H9 (cell line): ENCODE measurements around the gene CDC42. TPM values are rescaled to one million over a fixed set of nuclear protein-coding genes. Genes with fewer than 3 reads are reported as not detected.

Experiments
- DNase-seq: peaks from one replicate; pipeline ENCODE4 v3.0.0-alpha.2; 2017
- H2AFZ ChIP-seq: one replicate; pipeline ENCODE4 v1.6.1; 2013; ENCODE audit warnings: mild to moderate bottlenecking, low read length, control low read depth, moderate library complexity
- H2AK5ac ChIP-seq: 2 replicates; pipeline ENCODE4 v1.6.1; 2013; ENCODE audit warnings: low read length, control low read depth, mixed read lengths; ENCODE audit not compliant: insufficient read length
- H2BK120ac ChIP-seq: one replicate; pipeline ENCODE4 v1.6.1; 2013; ENCODE audit warnings: low read depth, mild to moderate bottlenecking, low read length, control low read depth, inconsistent platforms; ENCODE audit not compliant: poor library complexity, severe bottlenecking
- H2BK12ac ChIP-seq: 2 replicates; pipeline ENCODE4 v1.6.1; 2013; ENCODE audit warnings: low read length, control low read depth, mixed read lengths, low read depth; ENCODE audit not compliant: insufficient read length
- H2BK15ac ChIP-seq: 2 replicates; pipeline ENCODE4 v1.6.1; 2013; ENCODE audit warnings: low read depth, low read length, control low read depth
- H2BK20ac ChIP-seq: one replicate; pipeline ENCODE4 v1.6.1; 2013; ENCODE audit warnings: low read depth, mild to moderate bottlenecking, low read length, control low read depth, inconsistent platforms; ENCODE audit not compliant: poor library complexity, severe bottlenecking
- H2BK5ac ChIP-seq: 2 replicates; pipeline ENCODE4 v1.6.1; 2013; ENCODE audit warnings: low read length, control low read depth, mixed read lengths; ENCODE audit not compliant: insufficient read length
- H3K14ac ChIP-seq: 2 replicates; pipeline ENCODE4 v1.6.1; 2013; ENCODE audit warnings: low read length, control low read depth; ENCODE audit not compliant: insufficient read depth
- H3K18ac ChIP-seq: 2 replicates; pipeline ENCODE4 v1.6.1; 2013; ENCODE audit warnings: low read depth, mild to moderate bottlenecking, mixed read lengths, low read length, control low read depth; ENCODE audit not compliant: insufficient read length
- H3K23ac ChIP-seq: 2 replicates; pipeline ENCODE4 v1.6.1; 2013; ENCODE audit warnings: low read length, control low read depth, mixed read lengths, low read depth; ENCODE audit not compliant: insufficient read length
- H3K23me2 ChIP-seq: 2 replicates; pipeline ENCODE4 v1.6.1; 2013; ENCODE audit warnings: low read depth, mild to moderate bottlenecking, mixed read lengths, low read length, control low read depth; ENCODE audit not compliant: insufficient read length, poor library complexity, severe bottlenecking
- H3K27ac ChIP-seq: 2 replicates; pipeline ENCODE4 v1.5.1; 2013; ENCODE audit warnings: low read length, control low read depth, mixed read lengths, low read depth; ENCODE audit not compliant: insufficient read length
- H3K27me3 ChIP-seq: 2 replicates; pipeline ENCODE4 v1.6.1; 2013; ENCODE audit warnings: low read length, control low read depth, inconsistent platforms; ENCODE audit not compliant: insufficient read depth
- H3K4ac ChIP-seq: 2 replicates; pipeline ENCODE4 v1.6.1; 2013; ENCODE audit warnings: low read depth, mild to moderate bottlenecking, control low read depth, inconsistent platforms, low read length, moderate library complexity
- H3K4me1 ChIP-seq: 2 replicates; pipeline ENCODE4 v1.6.1; 2013; ENCODE audit warnings: low read length, control low read depth, inconsistent platforms; ENCODE audit not compliant: insufficient read depth
- H3K4me2 ChIP-seq: 2 replicates; pipeline ENCODE4 v1.6.1; 2013; ENCODE audit warnings: low read length, control low read depth, mixed read lengths; ENCODE audit not compliant: insufficient read length, insufficient read depth
- H3K56ac ChIP-seq: 2 replicates; pipeline ENCODE4 v1.6.1; 2013; ENCODE audit warnings: low read depth, mild to moderate bottlenecking, mixed read lengths, low read length, control low read depth; ENCODE audit not compliant: insufficient read length
- H3K79me1 ChIP-seq: 2 replicates; pipeline ENCODE4 v1.6.1; 2013; ENCODE audit warnings: low read depth, mild to moderate bottlenecking, moderate library complexity, low read length, control low read depth, inconsistent platforms; ENCODE audit not compliant: insufficient read depth, poor library complexity, severe bottlenecking
- H3K79me2 ChIP-seq: 2 replicates; pipeline ENCODE4 v1.6.1; 2013; ENCODE audit warnings: low read length, control low read depth, inconsistent platforms; ENCODE audit not compliant: insufficient read depth
- H3K9ac ChIP-seq: 2 replicates; pipeline ENCODE4 v1.6.1; 2013; ENCODE audit warnings: low read length, control low read depth, mixed read lengths; ENCODE audit not compliant: insufficient read length; ENCODE audit errors: extremely low read depth
- H3K9me3 ChIP-seq: one replicate; pipeline ENCODE4 v1.6.1; 2013; ENCODE audit warnings: low read depth, low read length, inconsistent platforms; ENCODE audit not compliant: control insufficient read depth
- H3T11ph ChIP-seq: one replicate; pipeline ENCODE4 v1.6.1; 2013; ENCODE audit warnings: mild to moderate bottlenecking, low read length, control low read depth, inconsistent platforms
- H4K20me1 ChIP-seq: one replicate; pipeline ENCODE4 v1.6.1; 2013; ENCODE audit not compliant: control insufficient read depth, insufficient read length, insufficient read depth
- H4K5ac ChIP-seq: 2 replicates; pipeline ENCODE4 v1.6.1; 2013; ENCODE audit warnings: low read depth, mild to moderate bottlenecking, mixed read lengths, low read length, control low read depth; ENCODE audit not compliant: insufficient read length
- H4K8ac ChIP-seq: replicated peaks from 2 replicates; pipeline ENCODE4 v1.6.1; 2013; ENCODE audit warnings: low read length, control low read depth, mixed read lengths, low read depth; ENCODE audit not compliant: insufficient read length
- H4K91ac ChIP-seq: 2 replicates; pipeline ENCODE4 v1.6.1; 2013; ENCODE audit warnings: low read depth, mild to moderate bottlenecking, moderate library complexity, mixed read lengths, low read length, control low read depth; ENCODE audit not compliant: insufficient read length
- H3K27ac Mint-ChIP-seq, 3 experiments: 2 replicates in 2 of 3; 3 replicates in 1 of 3; pipeline ENCODE4 v1.8.0; 2020 to 2021; ENCODE audit warnings: mixed read lengths in 3 of 3, mild to moderate bottlenecking in 1 of 3, moderate library complexity in 1 of 3
- H3K27me3 Mint-ChIP-seq: 2 replicates; pipeline ENCODE4 v1.8.0; 2021; ENCODE audit warnings: low read depth, mild to moderate bottlenecking, moderate library complexity, mixed read lengths
- H3K36me3 Mint-ChIP-seq, 3 experiments: 2 replicates in 2 of 3; 3 replicates in 1 of 3; pipeline ENCODE4 v1.8.0; 2020 to 2021; ENCODE audit warnings: low read depth in 3 of 3, mixed read lengths in 3 of 3; ENCODE audit not compliant: insufficient read depth in 1 of 3
- H3K4me1 Mint-ChIP-seq, 2 experiments: 2 replicates each; pipeline ENCODE4 v1.8.0; 2020; ENCODE audit warnings: mixed read lengths in 2 of 2
- H3K4me3 Mint-ChIP-seq, 2 experiments: 2 replicates in 1 of 2; 3 replicates in 1 of 2; pipeline ENCODE4 v1.8.0; 2020 to 2021; ENCODE audit warnings: mild to moderate bottlenecking in 2 of 2, mixed read lengths in 2 of 2, moderate library complexity in 1 of 2
- H3K9me3 Mint-ChIP-seq, 2 experiments: 2 replicates in 1 of 2; 3 replicates in 1 of 2; pipeline ENCODE4 v1.8.0; 2020; ENCODE audit warnings: mild to moderate bottlenecking in 2 of 2, mixed read lengths in 2 of 2, moderate library complexity in 1 of 2
- WGBS: extraction: QIAGEN DNeasy Blood & Tissue Kit; methylation state at CpG from one replicate; pipeline ENCODE4 v1.1.7; 2013; ENCODE audit warnings: missing lambda C conversion rate, low lambda C conversion rate, mixed read lengths; ENCODE audit not compliant: insufficient read length; ENCODE audit errors: extremely low coverage; 5-methylcytosine and 5-hydroxymethylcytosine counted together
- total RNA-seq: library from RNA; stranded (reverse); gene quantifications from 2 replicates; pipeline ENCODE4 v1.2.1, GENCODE V29; 2021
- TF ChIP-seq, protein P1 (sequence below): fragments of 200-600 bp; sonication (generic); conservative IDR thresholded peaks from 3 replicates; pipeline ENCODE4 v1.8.0; 2021; ENCODE audit warnings: antibody characterized with exemption, mild to moderate bottlenecking

Gene CDC42
- total RNA-seq, 1 experiment from 2014 or later = 197 TPM

GRCh38 chr1:22057861-22058260, 5.4 kb downstream of the CDC42 start:
- peak overlapping the region in 1 of 3 experiments; percentile 28; a peak in 1 of 7 replicates for H3K27ac Mint-ChIP-seq
- H4K20me1 ChIP-seq = no peaks in the 10 kb centered on the region
- peaks cover 15 to 16% of the 10 kb centered on the region in 2 experiments for H3K4me1 Mint-ChIP-seq
- H3K4ac ChIP-seq = no peak overlapping the region
- no peaks in the 10 kb centered on the region for H3K9me3 Mint-ChIP-seq
- H3K9me3 ChIP-seq = no peaks in the 10 kb centered on the region
- H2BK120ac ChIP-seq = no peak overlapping the region
- peaks cover 6% of the 10 kb centered on the region for H3K23me2 ChIP-seq
- H3K4me3 Mint-ChIP-seq = no peak overlapping the region
- H3K4me1 ChIP-seq = no peaks in the 10 kb centered on the region; the same call in 1 of the 2 replicates
- H4K8ac ChIP-seq = no peak overlapping the region
- H3K27ac ChIP-seq = no peak overlapping the region
- no CpG with 5 or more reads among the region's 10 CpGs for WGBS
- peaks cover 47% of the 10 kb centered on the region; the same call in 1 of the 2 replicates for H3K79me2 ChIP-seq
- H3K56ac ChIP-seq = no peak overlapping the region
- no peak overlapping the region for H4K91ac ChIP-seq
- H3K36me3 Mint-ChIP-seq = peaks cover 0 to 18% (median 14%) of the 10 kb centered on the region in 3 experiments; a peak in 6 of 7 replicates
- H2BK20ac ChIP-seq = no peak overlapping the region
- no peak overlapping the region for H4K5ac ChIP-seq
- no peak for DNase-seq
- H2AFZ ChIP-seq = no peak overlapping the region
- H3K18ac ChIP-seq = no peak overlapping the region
- no peak overlapping the region for H3K9ac ChIP-seq
- no peak overlapping the region for H2BK5ac ChIP-seq
- H2BK15ac ChIP-seq = no peak overlapping the region
- no peak overlapping the region for H2AK5ac ChIP-seq
- H3K27me3 Mint-ChIP-seq = no peaks in the 10 kb centered on the region
- no peaks in the 10 kb centered on the region for H3K27me3 ChIP-seq
- H3K14ac ChIP-seq = no peak overlapping the region
- no peak overlapping the region for H3K23ac ChIP-seq
- peaks cover 9% of the 10 kb centered on the region for H3K79me1 ChIP-seq
- no peak overlapping the region for H3T11ph ChIP-seq
- no peak overlapping the region for H3K4me2 ChIP-seq
- H2BK12ac ChIP-seq = no peak overlapping the region
- TF ChIP-seq, protein P1, sequence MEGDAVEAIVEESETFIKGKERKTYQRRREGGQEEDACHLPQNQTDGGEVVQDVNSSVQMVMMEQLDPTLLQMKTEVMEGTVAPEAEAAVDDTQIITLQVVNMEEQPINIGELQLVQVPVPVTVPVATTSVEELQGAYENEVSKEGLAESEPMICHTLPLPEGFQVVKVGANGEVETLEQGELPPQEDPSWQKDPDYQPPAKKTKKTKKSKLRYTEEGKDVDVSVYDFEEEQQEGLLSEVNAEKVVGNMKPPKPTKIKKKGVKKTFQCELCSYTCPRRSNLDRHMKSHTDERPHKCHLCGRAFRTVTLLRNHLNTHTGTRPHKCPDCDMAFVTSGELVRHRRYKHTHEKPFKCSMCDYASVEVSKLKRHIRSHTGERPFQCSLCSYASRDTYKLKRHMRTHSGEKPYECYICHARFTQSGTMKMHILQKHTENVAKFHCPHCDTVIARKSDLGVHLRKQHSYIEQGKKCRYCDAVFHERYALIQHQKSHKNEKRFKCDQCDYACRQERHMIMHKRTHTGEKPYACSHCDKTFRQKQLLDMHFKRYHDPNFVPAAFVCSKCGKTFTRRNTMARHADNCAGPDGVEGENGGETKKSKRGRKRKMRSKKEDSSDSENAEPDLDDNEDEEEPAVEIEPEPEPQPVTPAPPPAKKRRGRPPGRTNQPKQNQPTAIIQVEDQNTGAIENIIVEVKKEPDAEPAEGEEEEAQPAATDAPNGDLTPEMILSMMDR = no peak
